AG04450 (cell line): ENCODE measurements around the gene PLPPR1. TPM values are rescaled to one million over a fixed set of nuclear protein-coding genes. Genes with fewer than 3 reads are reported as not detected.
"Not testable (repeated sequence)": the region's sequence is repeated elsewhere in the genome, so short reads cannot be mapped to it uniquely, and the experiment has no call there.

Source experiments
- CTCF ChIA-PET: fragments of 300-600, 350-600 bp; formaldehyde crosslinking; extraction: SDS; loops from one replicate; lab custom pipeline; 2022; ENCODE audit warnings: antibody characterized with exemption, inconsistent platforms; lab: Charles Lee
- POLR2A ChIA-PET: fragments of 350-600 bp; formaldehyde crosslinking; extraction: SDS; loops from one replicate; lab custom pipeline; 2021; ENCODE audit warnings: antibody characterized with exemption, inconsistent platforms; lab: Yijun Ruan, JAX
- DNase-seq: peaks from one replicate; pipeline ENCODE4 v3.0.0-alpha.2; 2011; ENCODE audit warnings: low read depth, low spot score
- H3K27ac ChIP-seq: one replicate; pipeline ENCODE4 v1.5.1; 2012; ENCODE audit warnings: low read depth, low read length, control low read depth
- H3K27me3 ChIP-seq: one replicate; pipeline ENCODE4 v1.6.0; 2012; ENCODE audit warnings: low read length; ENCODE audit not compliant: control insufficient read depth, insufficient read depth
- H3K4me3 ChIP-seq: 2 replicates; pipeline ENCODE4 v1.5.1; 2011; ENCODE audit warnings: mild to moderate bottlenecking, low read depth, low read length, control low read depth
- H3K9me3 ChIP-seq: 2 replicates; pipeline ENCODE4 v1.5.1; 2012; ENCODE audit warnings: low read length; ENCODE audit not compliant: control insufficient read depth, insufficient read depth
- polyA plus RNA-seq: library from polyadenylated mRNA; depleted of rRNA; stranded (reverse); fragments of >200 nt; gene quantifications from 2 replicates; pipeline ENCODE4 v1.2.3, GENCODE V29; 2011
- TF ChIP-seq, protein P1 (sequence below): IDR thresholded peaks from 2 replicates; pipeline ENCODE4 v1.5.1; 2011; ENCODE audit warnings: low read depth, low read length, control low read depth, inconsistent platforms

The PLPPR1 gene
- polyA plus RNA-seq, 1 experiment = not detected

DNA sequence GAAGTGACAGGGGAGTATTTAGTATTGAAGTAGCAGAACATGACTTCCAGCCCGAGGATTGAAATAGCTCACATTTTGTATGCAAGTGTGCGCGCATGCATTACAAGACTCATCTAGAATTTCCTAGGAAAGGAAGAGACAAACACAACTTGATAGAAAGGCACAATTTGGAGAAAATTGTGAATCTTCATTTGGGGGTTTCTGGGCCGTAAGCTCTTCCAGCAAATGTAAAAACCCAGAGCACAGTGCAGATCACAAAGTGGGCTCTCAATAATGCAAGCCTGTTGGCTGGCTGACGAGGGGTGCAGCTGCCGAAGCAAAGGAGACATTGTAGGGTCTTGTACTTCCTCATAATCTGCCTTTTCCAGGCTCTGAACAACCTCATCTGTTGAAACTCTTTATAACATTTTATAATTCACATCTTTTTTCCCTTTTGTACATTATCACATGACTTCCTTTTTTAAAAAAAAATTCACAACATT lies 247.3 kb downstream of the PLPPR1 start:
- ChIA-PET POLR2A (no interaction called here), CTCF (no interaction called here)
- no peak overlapping the region for H3K27ac ChIP-seq
- no peak for DNase-seq
- no peak overlapping the region for H3K4me3 ChIP-seq
- H3K27me3 ChIP-seq = no peaks in the 10 kb centered on the region
- TF ChIP-seq, protein P1, sequence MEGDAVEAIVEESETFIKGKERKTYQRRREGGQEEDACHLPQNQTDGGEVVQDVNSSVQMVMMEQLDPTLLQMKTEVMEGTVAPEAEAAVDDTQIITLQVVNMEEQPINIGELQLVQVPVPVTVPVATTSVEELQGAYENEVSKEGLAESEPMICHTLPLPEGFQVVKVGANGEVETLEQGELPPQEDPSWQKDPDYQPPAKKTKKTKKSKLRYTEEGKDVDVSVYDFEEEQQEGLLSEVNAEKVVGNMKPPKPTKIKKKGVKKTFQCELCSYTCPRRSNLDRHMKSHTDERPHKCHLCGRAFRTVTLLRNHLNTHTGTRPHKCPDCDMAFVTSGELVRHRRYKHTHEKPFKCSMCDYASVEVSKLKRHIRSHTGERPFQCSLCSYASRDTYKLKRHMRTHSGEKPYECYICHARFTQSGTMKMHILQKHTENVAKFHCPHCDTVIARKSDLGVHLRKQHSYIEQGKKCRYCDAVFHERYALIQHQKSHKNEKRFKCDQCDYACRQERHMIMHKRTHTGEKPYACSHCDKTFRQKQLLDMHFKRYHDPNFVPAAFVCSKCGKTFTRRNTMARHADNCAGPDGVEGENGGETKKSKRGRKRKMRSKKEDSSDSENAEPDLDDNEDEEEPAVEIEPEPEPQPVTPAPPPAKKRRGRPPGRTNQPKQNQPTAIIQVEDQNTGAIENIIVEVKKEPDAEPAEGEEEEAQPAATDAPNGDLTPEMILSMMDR = no peak
- peaks cover 3% of the 10 kb centered on the region; the same call in 1 of the 2 replicates for H3K9me3 ChIP-seq

GRCh38 chr9:101291043-101291442 lies 262.5 kb downstream of the PLPPR1 start:
- H3K9me3 ChIP-seq, H3K4me3 ChIP-seq, H3K27me3 ChIP-seq, DNase-seq, H3K27ac ChIP-seq, CTCF ChIA-PET, POLR2A ChIA-PET: not testable (repeated sequence)

- no peaks in the 10 kb centered on the region for H3K27me3 ChIP-seq
- no peaks in the 10 kb centered on the region for H3K9me3 ChIP-seq
- H3K27ac ChIP-seq = no peak overlapping the region
- H3K4me3 ChIP-seq = no peak overlapping the region
- ChIA-PET CTCF (interaction anchor here (1.1 kb wide), 1 partner anchor 12 kb away, joined by 3 read pairs; no protein-coding TSS in a partner anchor), POLR2A (no interaction called here)
- DNase-seq = no peak
- TF ChIP-seq, protein P1 = no peak
Observed at GRCh38 chr9:101299901-101300300, 271.4 kb downstream of the PLPPR1 start.

GRCh38 chr9:101307051-101307450 lies 278.5 kb downstream of the PLPPR1 start:
- DNase-seq = no peak
- POLR2A ChIA-PET = no interaction called here
- H3K27ac ChIP-seq = no peak overlapping the region
- H3K27me3 ChIP-seq = no peaks in the 10 kb centered on the region
- TF ChIP-seq, protein P1 = no peak
- no peak overlapping the region for H3K4me3 ChIP-seq
- CTCF ChIA-PET = interaction anchor here (3.5 kb wide), 1 partner anchor 705 kb away, joined by 14 read pairs; no protein-coding TSS in a partner anchor
- no peaks in the 10 kb centered on the region for H3K9me3 ChIP-seq

DNA sequence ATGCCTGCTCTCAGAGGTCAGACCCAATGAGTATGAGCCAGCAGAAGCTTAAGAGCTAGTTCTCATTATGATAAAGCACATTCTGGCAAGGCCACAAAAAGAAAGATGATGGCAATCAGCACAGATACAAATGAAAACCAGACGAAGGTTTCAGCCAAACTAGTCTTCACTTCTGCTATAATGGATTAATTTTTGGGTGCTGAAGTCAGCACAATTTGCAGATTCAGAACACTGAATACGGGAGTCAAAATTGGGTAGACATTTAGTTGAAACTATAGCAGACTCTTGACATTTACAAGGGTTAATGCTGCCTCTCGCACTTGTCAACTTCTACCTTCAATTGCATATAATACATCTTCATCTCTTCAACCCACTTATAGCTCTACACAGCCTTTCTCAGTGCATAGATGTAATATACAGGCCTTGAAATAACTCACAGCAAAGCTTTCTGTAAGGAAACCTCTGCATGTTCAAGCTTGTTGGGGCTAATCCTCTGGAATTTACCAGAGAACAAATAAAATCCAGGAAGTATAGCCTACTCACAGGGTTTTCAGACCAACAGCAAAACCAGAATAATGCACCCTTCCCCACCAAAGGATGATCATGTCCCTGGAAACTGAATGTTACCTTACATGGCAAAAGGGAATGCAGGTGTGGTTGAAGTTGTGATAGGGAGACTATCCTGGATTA lies 279.1 kb downstream of the PLPPR1 start:
- POLR2A ChIA-PET = no interaction called here
- no peak for DNase-seq
- CTCF ChIA-PET = interaction anchor here (3.5 kb wide), 1 partner anchor 706 kb away, joined by 14 read pairs; no protein-coding TSS in a partner anchor

More for the DNA sequence above, 279.1 kb downstream of the PLPPR1 start:
- no peak overlapping the region for H3K27ac ChIP-seq
- no peak overlapping the region for H3K4me3 ChIP-seq
- no peaks in the 10 kb centered on the region for H3K9me3 ChIP-seq
- TF ChIP-seq, protein P1 = no peak
- no peaks in the 10 kb centered on the region for H3K27me3 ChIP-seq
